NCI-H524 (cell line): ENCODE results near the gene COMTD1.

Experiments used
- DNase-seq, 2 experiments: peaks; one replicate each; lab custom pipeline; 2025; lab: John Stamatoyannopoulos, UW

Gene COMTD1

GRCh38 chr10:75235375-75236177 lies at the start of gene COMTD1:
Gene COMTD1 (minus strand): TSS chr10:75235957. CDS start chr10:75235928, 29 bp downstream.
- DNase-seq, result peak; percentile 43 to 79

GRCh38 chr10:75283671-75284470 lies 48.1 kb upstream of the COMTD1 start:
- DNase-seq, result no peak

- DNase-seq, result no peak
Measured at GRCh38 chr10:75283078-75283670, 47.4 kb upstream of the COMTD1 start.

- DNase-seq, result no peak
Measured at GRCh38 chr10:75281974-75282373, 46.2 kb upstream of the COMTD1 start.

- DNase-seq, result no peak
Measured at GRCh38 chr10:75280236-75280635, 44.5 kb upstream of the COMTD1 start.

- DNase-seq, result no peak
Measured at GRCh38 chr10:75276069-75276872, 40.5 kb upstream of the COMTD1 start.

GRCh38 chr10:75272896-75273295 lies 37.1 kb upstream of the COMTD1 start:
- DNase-seq, result no peak

- DNase-seq, result no peak
Measured at GRCh38 chr10:75272094-75272493, 36.3 kb upstream of the COMTD1 start.

GRCh38 chr10:75269605-75270004 lies 33.8 kb upstream of the COMTD1 start:
- no peak for DNase-seq

GRCh38 chr10:75266945-75267344 lies 31.2 kb upstream of the COMTD1 start:
- DNase-seq, result no peak

GRCh38 chr10:75265856-75266255 lies 30.1 kb upstream of the COMTD1 start:
- peak; percentile 24 to 59 for DNase-seq

- no peak for DNase-seq
Measured at GRCh38 chr10:75263806-75264205, 28.0 kb upstream of the COMTD1 start.

GRCh38 chr10:75261813-75262705 lies 26.3 kb upstream of the COMTD1 start:
- DNase-seq, result peak; percentile 8 to 62

GRCh38 chr10:75260990-75261389 lies 25.2 kb upstream of the COMTD1 start:
- no peak for DNase-seq

GRCh38 chr10:75254739-75255138 lies 19.0 kb upstream of the COMTD1 start:
- no peak for DNase-seq

- no peak for DNase-seq
Measured at GRCh38 chr10:75253281-75254220, 17.8 kb upstream of the COMTD1 start.

GRCh38 chr10:75250934-75251333 lies 15.2 kb upstream of the COMTD1 start:
- DNase-seq, result no peak

- DNase-seq, result no peak
Measured at GRCh38 chr10:75247797-75248196, 12.0 kb upstream of the COMTD1 start.

- DNase-seq, result no peak
Measured at GRCh38 chr10:75246506-75246905, 10.7 kb upstream of the COMTD1 start.
